Right lobe of liver (tissue), 4 donors: ENCODE data around the gene DNAJC13.

ENCODE experiments used
- CTCF ChIP-seq, 4 donors: fragments of 200-600 bp in 3 of 4; fragments of 450-650 bp in 1 of 4; IDR thresholded peaks; one replicate each; pipeline versions ENCODE4 v1.5.1 to v1.8.0; 2016 to 2022; ENCODE audit warnings: antibody characterized with exemption in 4 of 4, mild to moderate bottlenecking in 2 of 4
- POLR2A ChIP-seq: fragments of 450-650 bp; IDR thresholded peaks from one replicate; pipeline ENCODE4 v1.6.1; 2017; ENCODE audit warnings: antibody characterized with exemption, mild to moderate bottlenecking
- donor health status: DM: no; HTN: no; CAD: no.
- donor health status: DM: no; HTN: no; CAD: no.
- donor health status: DM: no; HTN: yes; CAD: no.

- no peak for TF ChIP-seq CTCF (IDR thresholded peaks at IDR 0.05)
- TF ChIP-seq POLR2A, result no peak
These were observed 31.0 kb upstream of the DNAJC13 start for GRCh38 chr3:132386259-132386658.
